Activated CD8-positive, alpha-beta memory T cell treated with anti-CD3 and anti-CD28 coated beads, Interleukin-2, amount 50 U/mL, for 1 hour (primary cell): ENCODE data around the gene DGCR2.
"Not testable (repeated sequence)": the region's sequence is repeated elsewhere in the genome, so short reads cannot be mapped to it uniquely, and the experiment has no call there.

Source experiments
- DNase-seq: peaks from one replicate; pipeline ENCODE4 v3.0.0-alpha.2; 2020; ENCODE audit errors: extremely low read depth

The DGCR2 gene

GRCh38 chr22:19061471-19062138 lies 60.6 kb downstream of the DGCR2 start:
- no peak for DNase-seq

GRCh38 chr22:19060356-19061009 lies 61.7 kb downstream of the DGCR2 start:
- DNase-seq = no peak

GRCh38 chr22:19059481-19060278 lies 62.5 kb downstream of the DGCR2 start:
- no peak for DNase-seq

- no peak for DNase-seq
These were observed 63.3 kb downstream of the DGCR2 start for GRCh38 chr22:19058713-19059451.

- DNase-seq = no peak
These were observed 64.2 kb downstream of the DGCR2 start for GRCh38 chr22:19057999-19058491.

GRCh38 chr22:19057539-19057938 lies 64.7 kb downstream of the DGCR2 start:
- no peak for DNase-seq

- DNase-seq = no peak
These were observed 65.2 kb downstream of the DGCR2 start for GRCh38 chr22:19056951-19057401.

GRCh38 chr22:19055801-19056200 lies 66.4 kb downstream of the DGCR2 start:
- no peak for DNase-seq

- DNase-seq = no peak
These were observed 69.2 kb downstream of the DGCR2 start for GRCh38 chr22:19052941-19053541.

GRCh38 chr22:19051381-19052072 lies 70.7 kb downstream of the DGCR2 start:
- no peak for DNase-seq

GRCh38 chr22:19050847-19051246 lies 71.4 kb downstream of the DGCR2 start:
- DNase-seq = not testable (repeated sequence)

- no peak for DNase-seq
These were observed 72.1 kb downstream of the DGCR2 start for GRCh38 chr22:19050117-19050516.

- DNase-seq = no peak
These were observed 73.7 kb downstream of the DGCR2 start for GRCh38 chr22:19048531-19048930.

GRCh38 chr22:19047993-19048392 lies 74.2 kb downstream of the DGCR2 start:
- no peak for DNase-seq

- DNase-seq = no peak
These were observed 75.2 kb downstream of the DGCR2 start for GRCh38 chr22:19046719-19047609.

- no peak for DNase-seq
These were observed 75.9 kb downstream of the DGCR2 start for GRCh38 chr22:19046287-19046686.

- no peak for DNase-seq
These were observed 77.1 kb downstream of the DGCR2 start for GRCh38 chr22:19045094-19045493.

GRCh38 chr22:19044381-19044780 lies 77.8 kb downstream of the DGCR2 start:
- DNase-seq = no peak
